Measurements from ENCODE around the gene KTN1. TPM values are rescaled to one million over a fixed set of nuclear protein-coding genes. Genes with fewer than 3 reads are reported as not detected.

The KTN1 gene
- total and polyA plus RNA-seq, 2 donors, result 102 to 125 TPM

DNA sequence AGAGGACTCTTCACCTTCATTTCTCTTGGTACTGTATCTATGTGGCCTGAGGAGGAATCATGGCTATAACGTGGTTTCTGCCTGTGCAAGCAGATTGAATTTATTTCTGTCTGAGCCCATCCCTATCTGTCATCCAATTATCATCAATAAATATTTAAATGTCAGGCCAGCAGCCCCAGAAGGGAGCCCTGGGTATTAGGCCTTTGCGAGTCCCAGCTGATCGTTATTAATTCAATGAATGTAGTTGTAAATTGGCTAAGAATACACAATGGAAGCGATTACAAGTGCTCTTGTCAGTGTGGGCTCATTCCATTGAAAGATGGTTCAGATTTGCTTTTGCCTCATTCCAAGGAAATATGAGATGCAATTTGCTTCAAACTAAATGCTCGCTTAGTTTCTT is 142.0 kb downstream of the KTN1 start:
- no peaks in the 10 kb centered on the region for H3K9me3 ChIP-seq (ENCODE audit: control insufficient read depth in 2 of 2, insufficient read depth in 1 of 2, low read length in 1 of 2)
- H3K27ac ChIP-seq (ENCODE audit: low read depth in 1 of 2, low read length in 1 of 2), result no peak overlapping the region
- no peaks in the 10 kb centered on the region for H3K36me3 ChIP-seq (ENCODE audit: control insufficient read depth in 2 of 2, insufficient read depth in 2 of 2, low read length in 1 of 2)
- H3K4me1 ChIP-seq (ENCODE audit: control insufficient read depth in 2 of 2, insufficient read depth in 2 of 2, low read length in 2 of 2), result no peaks in the 10 kb centered on the region
- 98% methylated on average over 5 of the region's 5 CpGs for WGBS
- no peak overlapping the region for H3K4me3 ChIP-seq (ENCODE audit: low read length in 2 of 2)
- DNase-seq (ENCODE audit: low read depth in 6 of 9, low spot score in 9 of 9), result no peak
- H3K27me3 ChIP-seq (ENCODE audit: control insufficient read depth in 2 of 2, insufficient read depth in 1 of 2, low read length in 1 of 2), result no peaks in the 10 kb centered on the region

GRCh38 chr14:55724736-55725135 is 144.7 kb downstream of the KTN1 start:
- Histone ChIP-seq H3K27me3 (ENCODE audit: control insufficient read depth in 2 of 2, insufficient read depth in 1 of 2, low read length in 1 of 2) (no peaks in the 10 kb centered on the region), H3K36me3 (ENCODE audit: control insufficient read depth in 2 of 2, insufficient read depth in 2 of 2, low read length in 1 of 2) (no peaks in the 10 kb centered on the region), H3K9me3 (ENCODE audit: control insufficient read depth in 2 of 2, insufficient read depth in 1 of 2, low read length in 1 of 2) (no peaks in the 10 kb centered on the region), H3K4me3 (ENCODE audit: low read length in 2 of 2) (no peak overlapping the region), H3K27ac (ENCODE audit: low read depth in 1 of 2, low read length in 1 of 2) (no peak overlapping the region), H3K4me1 (ENCODE audit: control insufficient read depth in 2 of 2, insufficient read depth in 2 of 2, low read length in 2 of 2) (no peaks in the 10 kb centered on the region)
- WGBS, result 92% methylated on average over 1 of the region's 1 CpG
- no peak for DNase-seq (ENCODE audit: low read depth in 6 of 9, low spot score in 9 of 9)

- Histone ChIP-seq H3K27ac (ENCODE audit: low read depth in 1 of 2, low read length in 1 of 2) (peak overlapping the region in 1 of 2 donors; percentile 52), H3K9me3 (ENCODE audit: control insufficient read depth in 2 of 2, insufficient read depth in 1 of 2, low read length in 1 of 2) (no peaks in the 10 kb centered on the region), H3K27me3 (ENCODE audit: control insufficient read depth in 2 of 2, insufficient read depth in 1 of 2, low read length in 1 of 2) (no peaks in the 10 kb centered on the region), H3K4me3 (ENCODE audit: low read length in 2 of 2) (no peak overlapping the region), H3K4me1 (ENCODE audit: control insufficient read depth in 2 of 2, insufficient read depth in 2 of 2, low read length in 2 of 2) (peaks cover 14 to 25% of the 10 kb centered on the region in 2 donors), H3K36me3 (ENCODE audit: control insufficient read depth in 2 of 2, insufficient read depth in 2 of 2, low read length in 1 of 2) (no peaks in the 10 kb centered on the region)
- DNase-seq (ENCODE audit: low read depth in 6 of 9, low spot score in 9 of 9), result peak in 1 of 9 donors; percentile 38
These were observed 150.7 kb downstream of the KTN1 start for GRCh38 chr14:55730592-55731310.

DNA sequence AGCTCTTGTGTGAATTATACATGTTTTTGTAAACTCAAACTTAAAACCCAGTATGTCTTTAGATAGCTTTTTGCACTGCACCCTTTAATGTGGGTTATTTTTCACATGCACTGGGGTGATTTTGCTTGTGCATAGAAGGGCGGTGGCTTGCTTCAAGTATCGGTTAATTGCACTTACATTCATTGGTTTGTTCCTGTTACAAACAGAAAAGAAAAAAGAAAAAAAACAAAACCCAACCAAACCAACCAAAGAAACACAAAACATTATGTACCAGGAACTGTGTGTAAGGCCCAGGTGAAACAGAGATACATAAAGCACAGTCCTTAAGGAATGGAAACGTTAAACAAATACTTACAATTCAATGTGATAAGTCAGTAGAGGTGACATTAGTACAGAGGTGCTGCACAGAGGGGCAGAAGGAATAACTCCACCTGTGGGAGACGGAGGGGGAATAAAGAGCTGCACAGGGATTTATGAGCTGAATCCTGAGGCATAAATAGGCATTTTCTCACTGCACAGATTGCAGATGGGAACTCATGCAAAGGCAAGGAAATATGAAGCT is 151.4 kb downstream of the KTN1 start:
- peaks cover 14 to 25% of the 10 kb centered on the region in 2 donors for H3K4me1 ChIP-seq (ENCODE audit: control insufficient read depth in 2 of 2, insufficient read depth in 2 of 2, low read length in 2 of 2)
- H3K9me3 ChIP-seq (ENCODE audit: control insufficient read depth in 2 of 2, insufficient read depth in 1 of 2, low read length in 1 of 2), result no peaks in the 10 kb centered on the region
- peak in 1 of 9 donors; percentile 46 for DNase-seq (ENCODE audit: low read depth in 6 of 9, low spot score in 9 of 9)
- H3K4me3 ChIP-seq (ENCODE audit: low read length in 2 of 2), result no peak overlapping the region
- no peaks in the 10 kb centered on the region for H3K27me3 ChIP-seq (ENCODE audit: control insufficient read depth in 2 of 2, insufficient read depth in 1 of 2, low read length in 1 of 2)
- H3K36me3 ChIP-seq (ENCODE audit: control insufficient read depth in 2 of 2, insufficient read depth in 2 of 2, low read length in 1 of 2), result no peaks in the 10 kb centered on the region
- 62% methylated on average over 4 of the region's 4 CpGs for WGBS
- H3K27ac ChIP-seq (ENCODE audit: low read depth in 1 of 2, low read length in 1 of 2), result peak overlapping the region in 1 of 2 donors; percentile 52

DNA sequence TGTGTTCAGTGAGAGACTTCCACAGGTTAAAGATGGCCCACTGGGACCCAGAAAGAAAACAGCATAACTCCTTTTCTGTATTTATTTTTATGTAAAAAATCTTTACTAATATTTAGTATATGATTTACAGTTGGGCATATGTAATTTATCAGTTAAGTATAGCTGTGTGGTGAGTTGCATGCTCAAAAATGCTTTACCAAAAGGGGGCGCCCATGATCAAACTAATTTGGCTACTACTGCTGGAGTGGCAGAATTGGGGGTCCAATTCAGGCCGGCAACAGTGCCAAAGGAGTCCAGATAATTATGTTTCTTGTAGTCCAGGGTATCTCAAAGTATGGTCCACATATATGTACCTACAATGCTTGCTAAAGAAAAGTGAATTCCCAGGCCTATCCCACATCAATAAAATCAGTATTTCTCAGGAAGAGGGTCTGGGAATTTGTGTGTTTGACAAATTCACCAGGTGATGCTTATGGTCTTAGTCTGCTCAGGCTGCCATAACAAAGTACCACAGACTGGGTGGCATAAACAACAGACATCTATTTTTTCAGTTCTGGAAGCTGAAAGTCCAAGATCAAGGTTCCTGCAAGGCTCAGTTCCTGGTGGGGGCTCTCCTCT is 152.0 kb downstream of the KTN1 start:
- Histone ChIP-seq H3K36me3 (ENCODE audit: control insufficient read depth in 2 of 2, insufficient read depth in 2 of 2, low read length in 1 of 2) (no peaks in the 10 kb centered on the region), H3K4me1 (ENCODE audit: control insufficient read depth in 2 of 2, insufficient read depth in 2 of 2, low read length in 2 of 2) (peaks cover 14 to 25% of the 10 kb centered on the region in 2 donors), H3K27ac (ENCODE audit: low read depth in 1 of 2, low read length in 1 of 2) (peak overlapping the region in 1 of 2 donors; percentile 52), H3K27me3 (ENCODE audit: control insufficient read depth in 2 of 2, insufficient read depth in 1 of 2, low read length in 1 of 2) (no peaks in the 10 kb centered on the region), H3K4me3 (ENCODE audit: low read length in 2 of 2) (no peak overlapping the region), H3K9me3 (ENCODE audit: control insufficient read depth in 2 of 2, insufficient read depth in 1 of 2, low read length in 1 of 2) (no peaks in the 10 kb centered on the region)
- peak in 5 of 9 donors; percentile 58 to 84 (median 72) for DNase-seq (ENCODE audit: low read depth in 6 of 9, low spot score in 9 of 9)
- WGBS, result 39% methylated on average over 2 of the region's 2 CpGs

DNA sequence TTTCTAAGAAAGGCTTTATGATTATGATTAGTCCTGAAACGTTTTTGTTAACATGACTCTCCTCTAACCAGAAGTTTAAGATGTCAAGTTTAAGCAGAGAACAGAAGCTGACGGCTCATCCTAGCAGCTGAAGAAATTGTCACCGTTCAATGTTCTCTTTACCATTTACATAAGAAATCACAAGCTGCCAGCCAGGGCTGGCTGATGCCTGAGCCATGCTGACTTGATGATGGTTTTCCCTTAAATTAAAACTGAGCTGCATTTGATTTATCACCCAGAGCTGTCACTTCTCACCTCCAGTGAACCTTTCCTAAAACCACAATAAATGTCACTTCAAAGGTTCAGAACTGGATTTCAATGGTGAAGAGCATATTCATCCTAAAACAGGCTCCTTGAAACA is 153.6 kb downstream of the KTN1 start:
- no peaks in the 10 kb centered on the region for H3K9me3 ChIP-seq (ENCODE audit: control insufficient read depth in 2 of 2, insufficient read depth in 1 of 2, low read length in 1 of 2)
- 85% methylated on average over 3 of the region's 3 CpGs for WGBS
- H3K27ac ChIP-seq (ENCODE audit: low read depth in 1 of 2, low read length in 1 of 2), result no peak overlapping the region
- H3K36me3 ChIP-seq (ENCODE audit: control insufficient read depth in 2 of 2, insufficient read depth in 2 of 2, low read length in 1 of 2), result no peaks in the 10 kb centered on the region
- H3K4me3 ChIP-seq (ENCODE audit: low read length in 2 of 2), result no peak overlapping the region
- peaks cover 14 to 25% of the 10 kb centered on the region in 2 donors for H3K4me1 ChIP-seq (ENCODE audit: control insufficient read depth in 2 of 2, insufficient read depth in 2 of 2, low read length in 2 of 2)
- no peaks in the 10 kb centered on the region for H3K27me3 ChIP-seq (ENCODE audit: control insufficient read depth in 2 of 2, insufficient read depth in 1 of 2, low read length in 1 of 2)
- peak in 1 of 9 donors; percentile 19 for DNase-seq (ENCODE audit: low read depth in 6 of 9, low spot score in 9 of 9)

Other genes with a start within 250 kb of the KTN1 start
- gene ATG14, start 168.4 kb upstream of the KTN1 start, total RNA-seq, result 8.1 TPM
- 12.3 TPM for gene ATG14, start 168.4 kb upstream of the KTN1 start, polyA plus RNA-seq
- gene TBPL2, start 139.6 kb upstream of the KTN1 start, total RNA-seq, result not detected
- not detected for gene TBPL2, start 139.6 kb upstream of the KTN1 start, polyA plus RNA-seq

Measured in thymus (tissue), 11 donors.